Measurements from ENCODE around the gene HTT-AS.
"Not testable (repeated sequence)": the region's sequence is repeated elsewhere in the genome, so short reads cannot be mapped to it uniquely, and the experiment has no call there.

Gene HTT-AS

DNA sequence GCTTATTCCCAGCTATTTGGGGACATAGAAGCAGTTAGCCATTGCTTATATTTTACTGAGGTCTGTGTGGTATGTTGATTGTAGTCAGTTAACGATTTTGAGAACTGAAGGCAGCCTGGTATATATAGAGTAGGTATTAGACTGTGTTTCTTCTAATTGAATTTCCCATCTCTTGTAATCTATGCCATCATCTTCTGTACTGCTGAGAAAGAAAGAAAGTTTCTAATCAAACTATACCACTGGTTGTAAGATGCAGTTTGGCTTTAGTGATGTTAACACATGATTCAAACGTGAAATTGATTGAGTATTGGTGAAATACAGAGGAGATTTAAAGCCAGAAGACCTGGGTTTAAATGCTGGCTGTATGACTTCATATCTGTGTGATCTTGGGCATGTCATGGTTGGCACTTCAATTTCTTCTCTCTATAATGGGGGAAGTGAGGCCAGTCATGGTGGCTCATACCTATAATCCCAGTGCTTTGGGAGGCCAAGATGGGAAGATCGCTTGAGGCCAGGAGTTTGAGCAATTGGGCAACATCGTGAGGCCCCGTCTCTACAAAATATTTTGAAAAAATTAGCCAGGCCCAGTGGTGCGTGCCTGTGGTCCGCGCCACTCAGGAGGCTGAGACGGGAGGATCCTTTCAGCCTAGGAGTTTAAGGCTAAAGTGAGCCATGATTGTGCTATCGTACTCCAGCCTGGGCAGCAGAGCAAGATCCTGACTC lies 11.8 kb upstream of the HTT-AS start:
- no peak for DNase-seq

DNA sequence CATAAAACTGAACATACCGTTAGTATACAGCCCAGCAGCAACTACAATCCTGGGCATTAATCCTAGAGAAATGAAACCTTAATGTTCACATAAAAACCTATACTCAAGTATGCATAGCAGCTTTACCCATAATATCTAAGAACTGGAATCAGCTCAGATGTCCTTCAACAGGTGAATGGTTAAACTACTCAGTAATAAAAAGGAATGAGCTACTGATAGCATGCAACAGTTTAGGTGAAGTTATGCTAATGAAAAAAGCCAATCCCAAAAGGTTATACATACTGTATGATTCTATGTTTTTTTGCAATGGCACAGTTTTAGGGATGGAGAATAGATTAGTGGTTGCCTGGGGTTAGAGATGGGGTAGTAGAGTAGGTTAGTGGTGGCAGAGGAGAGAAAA lies 9.4 kb upstream of the HTT-AS start:
- no peak for DNase-seq

DNA sequence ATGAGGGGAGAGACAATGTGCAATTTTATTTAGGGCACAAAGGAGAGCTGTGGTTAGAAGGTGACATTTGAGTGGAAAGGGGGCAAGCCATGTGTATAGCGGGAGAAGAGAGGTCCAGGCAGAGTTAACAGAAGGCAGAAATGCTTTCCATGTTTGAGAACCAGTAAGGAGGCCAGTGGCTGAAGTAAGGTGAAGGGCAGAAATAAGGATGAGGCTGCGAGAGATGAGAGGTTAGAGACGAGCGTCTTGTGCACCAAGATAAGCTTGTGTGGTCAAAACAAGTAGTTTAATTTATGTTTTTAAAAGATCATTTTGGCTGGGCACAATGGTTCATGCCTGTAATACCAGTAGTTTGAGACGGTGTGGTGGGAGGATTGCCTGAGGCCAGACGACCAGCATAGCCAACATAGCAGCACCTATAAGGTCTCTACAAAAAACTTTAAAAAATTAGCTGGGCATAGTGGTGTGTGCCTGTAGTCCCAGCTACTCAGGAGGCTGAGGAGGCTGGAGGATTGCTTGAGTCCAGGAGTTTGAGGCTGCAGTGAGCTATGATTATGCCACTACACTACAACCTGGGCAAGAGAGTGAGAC lies 8.7 kb upstream of the HTT-AS start:
- DNase-seq = no peak

DNA sequence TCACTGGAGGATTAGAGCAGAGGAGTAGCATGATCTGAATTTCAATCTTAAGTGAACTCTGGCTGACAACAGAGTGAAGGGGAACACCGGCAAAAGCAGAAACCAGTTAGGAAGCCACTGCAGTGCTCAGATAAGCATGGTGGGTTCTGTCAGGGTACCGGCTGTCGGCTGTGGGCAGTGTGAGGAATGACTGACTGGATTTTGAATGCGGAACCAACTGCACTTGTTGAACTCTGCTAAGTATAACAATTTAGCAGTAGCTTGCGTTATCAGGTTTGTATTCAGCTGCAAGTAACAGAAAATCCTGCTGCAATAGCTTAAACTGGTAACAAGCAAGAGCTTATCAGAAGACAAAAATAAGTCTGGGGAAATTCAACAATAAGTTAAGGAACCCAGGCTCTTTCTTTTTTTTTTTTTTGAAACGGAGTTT lies 5.4 kb upstream of the HTT-AS start:
- DNase-seq = no peak

DNA sequence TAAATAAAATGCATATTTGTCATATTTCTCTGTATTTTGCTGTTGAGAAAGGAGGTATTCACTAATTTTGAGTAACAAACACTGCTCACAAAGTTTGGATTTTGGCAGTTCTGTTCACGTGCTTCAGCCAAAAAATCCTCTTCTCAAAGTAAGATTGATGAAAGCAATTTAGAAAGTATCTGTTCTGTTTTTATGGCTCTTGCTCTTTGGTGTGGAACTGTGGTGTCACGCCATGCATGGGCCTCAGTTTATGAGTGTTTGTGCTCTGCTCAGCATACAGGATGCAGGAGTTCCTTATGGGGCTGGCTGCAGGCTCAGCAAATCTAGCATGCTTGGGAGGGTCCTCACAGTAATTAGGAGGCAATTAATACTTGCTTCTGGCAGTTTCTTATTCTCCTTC lies 3.5 kb upstream of the HTT-AS start:
- peak; percentile 40 for DNase-seq

DNA sequence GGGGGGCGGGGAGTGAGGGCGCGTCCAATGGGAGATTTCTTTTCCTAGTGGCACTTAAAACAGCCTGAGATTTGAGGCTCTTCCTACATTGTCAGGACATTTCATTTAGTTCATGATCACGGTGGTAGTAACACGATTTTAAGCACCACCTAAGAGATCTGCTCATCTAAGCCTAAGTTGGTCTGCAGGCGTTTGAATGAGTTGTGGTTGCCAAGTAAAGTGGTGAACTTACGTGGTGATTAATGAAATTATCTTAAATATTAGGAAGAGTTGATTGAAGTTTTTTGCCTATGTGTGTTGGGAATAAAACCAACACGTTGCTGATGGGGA lies 1.3 kb upstream of the HTT-AS start:
- no peak for DNase-seq

DNA sequence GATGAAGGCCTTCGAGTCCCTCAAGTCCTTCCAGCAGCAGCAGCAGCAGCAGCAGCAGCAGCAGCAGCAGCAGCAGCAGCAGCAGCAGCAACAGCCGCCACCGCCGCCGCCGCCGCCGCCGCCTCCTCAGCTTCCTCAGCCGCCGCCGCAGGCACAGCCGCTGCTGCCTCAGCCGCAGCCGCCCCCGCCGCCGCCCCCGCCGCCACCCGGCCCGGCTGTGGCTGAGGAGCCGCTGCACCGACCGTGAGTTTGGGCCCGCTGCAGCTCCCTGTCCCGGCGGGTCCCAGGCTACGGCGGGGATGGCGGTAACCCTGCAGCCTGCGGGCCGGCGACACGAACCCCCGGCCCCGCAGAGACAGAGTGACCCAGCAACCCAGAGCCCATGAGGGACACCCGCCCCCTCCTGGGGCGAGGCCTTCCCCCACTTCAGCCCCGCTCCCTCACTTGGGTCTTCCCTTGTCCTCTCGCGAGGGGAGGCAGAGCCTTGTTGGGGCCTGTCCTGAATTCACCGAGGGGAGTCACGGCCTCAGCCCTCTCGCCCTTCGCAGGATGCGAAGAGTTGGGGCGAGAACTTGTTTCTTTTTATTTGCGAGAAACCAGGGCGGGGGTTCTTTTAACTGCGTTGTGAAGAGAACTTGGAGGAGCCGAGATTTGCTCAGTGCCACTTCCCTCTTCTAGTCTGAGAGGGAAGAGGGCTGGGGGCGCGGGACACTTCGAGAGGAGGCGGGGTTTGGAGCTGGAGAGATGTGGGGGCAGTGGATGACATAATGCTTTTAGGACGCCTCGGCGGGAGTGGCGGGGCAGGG lies 711 bp upstream of the HTT-AS start:
- DNase-seq = peak; percentile 70

DNA sequence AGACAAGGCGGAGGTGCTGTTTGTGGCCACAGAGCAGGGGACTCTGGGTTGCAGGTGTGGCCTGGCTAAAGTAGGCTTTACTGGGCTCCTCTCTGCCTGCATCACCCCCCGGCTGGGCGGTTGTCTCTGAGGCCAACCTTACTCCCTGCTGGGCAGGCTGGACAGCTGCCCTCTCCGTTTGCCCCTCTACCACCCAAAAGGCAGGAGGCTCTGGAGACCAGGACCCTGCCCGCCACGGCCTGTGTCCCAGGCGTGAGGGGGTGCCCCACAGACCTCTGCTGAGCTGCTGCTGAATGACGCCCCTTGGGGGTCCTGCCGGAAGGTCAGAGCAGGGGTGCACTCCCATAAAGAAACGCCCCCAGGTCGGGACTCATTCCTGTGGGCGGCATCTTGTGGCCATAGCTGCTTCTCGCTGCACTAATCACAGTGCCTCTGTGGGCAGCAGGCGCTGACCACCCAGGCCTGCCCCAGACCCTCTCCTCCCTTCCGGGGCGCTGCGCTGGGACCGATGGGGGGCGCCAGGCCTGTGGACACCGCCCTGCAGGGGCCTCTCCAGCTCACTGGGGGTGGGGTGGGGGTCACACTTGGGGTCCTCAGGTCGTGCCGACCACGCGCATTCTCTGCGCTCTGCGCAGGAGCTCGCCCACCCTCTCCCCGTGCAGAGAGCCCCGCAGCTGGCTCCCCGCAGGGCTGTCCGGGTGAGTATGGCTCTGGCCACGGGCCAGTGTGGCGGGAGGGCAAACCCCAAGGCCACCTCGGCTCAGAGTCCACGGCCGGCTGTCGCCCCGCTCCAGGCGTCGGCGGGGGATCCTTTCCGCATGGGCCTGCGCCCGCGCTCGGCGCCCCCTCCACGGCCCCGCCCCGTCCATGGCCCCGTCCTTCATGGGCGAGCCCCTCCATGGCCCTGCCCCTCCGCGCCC lies 920 bp downstream of the HTT-AS start:
- DNase-seq = no peak

DNA sequence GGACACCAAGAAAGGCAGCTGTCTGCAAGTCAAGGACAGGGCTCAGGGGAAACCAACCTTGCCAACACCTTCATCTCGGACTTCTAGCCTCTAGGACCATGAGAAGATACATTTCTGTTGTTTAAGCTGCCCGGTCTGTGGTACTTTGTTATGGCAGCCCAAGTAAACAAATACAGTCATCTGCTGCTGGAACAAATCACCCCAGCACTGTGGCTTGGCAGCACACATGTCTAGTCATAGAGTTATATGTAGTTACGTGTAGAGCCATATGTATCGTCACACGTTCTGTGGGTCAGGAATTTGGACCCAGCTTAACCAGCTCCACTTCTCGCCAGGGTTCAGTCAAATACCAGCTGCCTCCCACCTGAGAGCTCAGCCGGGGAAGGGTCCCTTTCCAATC lies 2.5 kb downstream of the HTT-AS start:
- DNase-seq = no peak

DNA sequence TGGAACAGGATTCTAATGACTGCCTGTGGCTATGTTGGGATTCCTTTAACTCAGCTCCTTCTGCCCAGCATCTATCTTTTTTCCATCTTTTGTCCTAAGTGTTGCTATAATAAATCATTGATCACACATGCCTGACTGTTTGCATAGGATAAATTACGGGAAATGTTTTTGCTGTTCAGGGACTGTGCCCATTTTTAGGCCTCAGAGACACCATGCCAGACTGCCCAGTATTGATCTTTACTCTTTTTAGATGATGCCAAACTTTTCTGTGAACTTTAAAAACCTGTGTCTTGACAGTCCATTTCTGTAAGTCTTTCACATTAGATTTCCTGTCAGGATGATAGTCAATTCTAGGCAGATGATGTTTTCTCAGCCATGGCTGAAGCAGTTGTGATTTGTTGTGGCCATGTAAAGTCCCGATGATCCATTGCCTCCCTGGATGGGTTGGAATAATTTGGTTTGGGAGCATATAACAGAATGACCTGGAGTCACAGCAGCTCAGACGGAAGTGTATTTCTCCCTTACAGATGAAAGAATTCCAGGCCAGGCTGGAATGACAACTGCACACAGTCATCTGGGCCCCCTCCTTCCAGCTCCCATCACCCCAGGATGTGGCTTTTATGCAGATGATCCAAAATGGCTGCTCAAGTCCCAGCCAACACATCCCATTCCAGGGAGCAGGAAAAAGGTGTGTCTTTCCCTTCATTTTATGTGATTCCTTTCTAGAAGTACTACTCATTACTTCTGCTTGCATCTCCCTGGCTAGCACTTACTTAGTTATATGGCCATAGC lies 3.4 kb downstream of the HTT-AS start:
- DNase-seq = no peak

DNA sequence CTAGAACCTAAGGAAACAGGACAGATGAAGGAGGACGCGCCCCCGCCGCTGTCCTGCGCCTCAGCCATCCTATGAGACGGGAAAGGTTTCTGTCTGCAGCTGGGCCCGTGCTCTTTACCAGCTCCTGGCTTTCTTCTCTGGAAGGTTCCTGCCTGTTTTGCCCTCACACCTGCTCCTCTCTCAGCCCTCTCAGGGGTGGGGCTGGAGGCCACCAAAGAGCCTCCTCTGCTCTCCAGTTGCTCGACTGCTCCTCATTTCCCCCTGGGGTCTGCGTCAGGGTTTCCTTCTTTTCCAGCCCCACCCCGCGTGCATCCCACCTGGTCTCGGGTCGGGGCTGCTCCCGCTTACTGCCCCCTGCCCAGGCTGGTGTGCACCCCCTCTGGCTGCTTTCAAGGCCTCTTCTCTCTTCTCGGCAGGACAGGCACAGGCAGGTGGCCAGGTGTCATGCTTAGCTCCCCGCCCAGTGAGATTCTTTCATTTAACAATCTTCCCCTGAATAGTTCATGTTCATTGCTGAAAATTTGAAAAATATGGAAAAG lies 4.6 kb downstream of the HTT-AS start:
- DNase-seq = no peak

DNA sequence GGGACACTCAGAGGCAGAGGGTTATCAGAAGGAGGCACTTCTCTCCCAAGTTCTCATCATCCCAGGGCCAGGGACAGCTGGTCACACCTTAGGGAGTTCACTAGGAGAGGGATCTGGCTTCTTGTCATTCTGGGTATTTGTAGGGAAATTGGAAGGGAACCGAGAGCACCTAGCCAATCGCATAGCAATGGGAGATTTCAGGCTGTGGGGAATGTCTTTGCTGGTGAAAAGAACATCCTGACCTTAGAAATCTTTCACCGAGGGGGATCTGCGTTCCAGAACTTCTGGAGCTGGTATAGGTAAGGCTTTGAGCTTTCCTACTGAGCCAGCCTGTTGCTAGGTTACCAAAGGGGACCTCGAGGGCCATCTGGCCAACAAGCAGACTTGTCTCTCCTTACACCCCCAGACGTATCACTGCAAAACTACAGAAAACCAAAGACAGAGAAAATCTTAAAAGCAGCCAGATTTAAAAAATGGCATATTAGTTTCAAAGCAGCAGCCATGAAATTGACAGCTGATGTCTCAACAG lies 6.8 kb downstream of the HTT-AS start:
- DNase-seq = no peak

DNA sequence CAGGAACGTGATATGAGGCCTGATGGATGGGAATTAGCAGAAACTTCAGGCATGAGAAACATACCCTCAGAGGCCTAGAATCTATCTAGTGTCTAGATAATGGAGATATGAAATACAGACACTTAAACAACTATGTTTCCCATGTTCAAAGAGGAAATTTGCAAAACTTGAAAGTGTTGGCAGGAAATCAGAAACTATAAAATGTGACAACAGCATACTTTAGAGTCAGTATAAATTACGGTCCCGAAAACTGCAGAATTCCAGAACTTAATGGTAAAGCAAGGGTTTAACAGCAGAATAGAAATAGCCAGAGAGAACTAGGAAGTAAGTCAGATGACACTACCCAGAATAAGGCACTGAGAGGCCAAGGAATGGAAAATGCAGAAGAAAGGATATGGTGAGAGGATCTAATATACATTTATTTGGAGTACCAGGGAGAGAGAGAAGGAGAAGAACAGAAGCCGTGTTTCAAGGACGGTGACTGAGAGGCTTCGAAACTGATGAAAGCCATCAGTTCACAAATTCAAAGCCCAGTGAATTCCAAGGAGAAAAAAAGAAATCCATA lies 7.4 kb downstream of the HTT-AS start:
- no peak for DNase-seq

DNA sequence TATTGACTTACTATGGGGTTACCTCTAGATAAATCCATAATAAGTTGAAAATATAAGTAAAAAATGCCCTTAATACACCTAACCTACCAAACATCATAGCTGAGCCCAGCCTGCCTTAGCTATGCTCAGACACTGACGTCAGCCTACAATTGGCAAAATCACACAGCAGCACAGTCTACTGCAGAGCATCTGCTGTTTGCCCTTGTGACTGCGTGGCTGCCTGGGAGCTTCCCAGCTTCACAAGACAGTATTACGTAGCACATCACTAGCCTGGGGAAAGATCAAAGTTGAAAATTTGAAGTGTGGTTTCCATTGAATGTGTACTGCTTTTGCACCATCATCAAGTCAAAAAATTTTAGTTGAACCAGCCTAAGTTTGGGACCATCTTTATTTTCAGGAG lies 8.8 kb downstream of the HTT-AS start:
- no peak for DNase-seq

DNA sequence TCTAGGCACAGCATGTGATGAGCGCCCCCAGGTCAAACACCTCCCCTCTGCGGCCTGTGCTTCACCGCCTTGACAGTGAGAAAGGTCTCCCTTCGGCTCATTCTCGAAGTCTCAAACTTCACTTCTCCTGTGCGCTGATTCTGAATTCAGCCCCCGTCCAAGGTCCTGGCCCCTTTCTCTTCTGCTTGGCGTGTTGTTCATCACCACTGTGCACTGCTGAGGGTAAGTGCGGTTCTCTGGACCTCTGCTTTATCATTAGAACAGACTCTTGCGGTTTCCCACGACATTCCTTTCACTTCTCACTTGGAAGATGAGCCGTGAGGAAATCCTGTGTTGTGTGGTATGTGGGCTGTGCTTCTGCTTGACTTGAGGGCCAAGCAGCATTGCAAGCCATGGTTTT lies 11.9 kb downstream of the HTT-AS start:
- no peak for DNase-seq

DNA sequence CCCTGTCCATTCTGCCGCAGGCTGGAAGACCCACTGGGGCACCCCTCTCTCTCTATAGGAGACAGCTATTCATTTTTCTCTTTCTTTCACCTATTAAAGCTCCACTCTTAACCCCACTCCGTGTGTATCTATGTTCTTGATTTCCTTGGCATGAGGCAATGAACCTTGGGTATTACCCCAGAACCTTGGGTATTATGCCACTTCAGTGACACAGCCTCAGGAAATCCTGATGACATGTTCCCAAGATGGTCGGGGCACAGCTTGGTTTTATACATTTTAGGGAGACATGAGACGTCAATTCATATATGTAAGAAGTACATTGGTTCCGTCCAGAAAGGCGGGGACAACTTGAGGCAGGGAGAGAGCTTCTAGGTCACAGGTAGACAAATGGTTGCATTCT lies 13.4 kb downstream of the HTT-AS start:
- DNase-seq = no peak

DNA sequence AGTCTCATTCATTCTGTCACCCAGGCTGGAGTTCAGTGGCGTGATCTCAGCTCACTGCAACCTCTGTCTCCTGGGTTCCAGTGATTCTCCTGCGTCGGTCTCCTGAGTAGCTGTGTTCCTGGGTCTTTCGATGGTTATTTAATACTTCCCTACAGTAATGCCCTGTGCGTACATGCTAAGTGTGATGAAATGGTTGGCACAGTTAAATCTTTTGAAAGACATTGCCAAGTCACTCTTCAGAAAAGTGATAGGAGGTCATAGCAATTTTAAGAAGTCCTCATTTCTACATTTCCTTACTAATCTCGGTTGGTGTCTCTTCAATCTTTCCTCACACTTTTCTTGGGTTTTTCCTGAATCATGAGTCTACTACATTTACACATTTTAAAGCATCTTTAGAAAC lies 14.4 kb downstream of the HTT-AS start:
- DNase-seq = no peak

DNA sequence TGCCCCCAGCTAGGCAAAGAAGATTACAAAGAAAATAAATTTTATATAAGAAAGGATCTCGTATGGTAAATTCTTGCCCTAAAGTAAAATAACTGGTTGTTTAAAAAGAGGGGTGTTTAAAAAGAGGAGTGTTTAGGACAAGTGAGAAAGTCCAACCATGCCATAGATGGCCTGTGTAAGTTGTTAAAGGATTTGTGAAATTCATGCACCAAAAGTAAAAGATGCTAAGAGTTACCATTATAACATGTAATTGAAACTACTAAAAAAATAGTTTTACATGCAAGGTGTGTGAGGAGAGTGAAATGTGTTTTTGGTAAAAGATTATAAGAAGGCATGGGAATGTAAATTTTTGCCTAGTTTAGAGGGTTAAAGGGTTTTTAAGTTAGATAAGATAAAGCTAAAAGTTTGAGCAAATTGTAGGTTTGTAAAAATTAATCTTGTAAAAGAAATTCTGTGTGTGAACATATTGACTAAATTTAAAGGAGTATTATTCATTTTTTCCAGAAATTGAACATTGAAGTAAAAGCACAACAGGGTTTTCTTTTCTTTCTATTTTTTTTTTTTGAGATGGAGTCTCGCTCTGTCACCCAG lies 20.1 kb downstream of the HTT-AS start:
- DNase-seq = no peak

DNA sequence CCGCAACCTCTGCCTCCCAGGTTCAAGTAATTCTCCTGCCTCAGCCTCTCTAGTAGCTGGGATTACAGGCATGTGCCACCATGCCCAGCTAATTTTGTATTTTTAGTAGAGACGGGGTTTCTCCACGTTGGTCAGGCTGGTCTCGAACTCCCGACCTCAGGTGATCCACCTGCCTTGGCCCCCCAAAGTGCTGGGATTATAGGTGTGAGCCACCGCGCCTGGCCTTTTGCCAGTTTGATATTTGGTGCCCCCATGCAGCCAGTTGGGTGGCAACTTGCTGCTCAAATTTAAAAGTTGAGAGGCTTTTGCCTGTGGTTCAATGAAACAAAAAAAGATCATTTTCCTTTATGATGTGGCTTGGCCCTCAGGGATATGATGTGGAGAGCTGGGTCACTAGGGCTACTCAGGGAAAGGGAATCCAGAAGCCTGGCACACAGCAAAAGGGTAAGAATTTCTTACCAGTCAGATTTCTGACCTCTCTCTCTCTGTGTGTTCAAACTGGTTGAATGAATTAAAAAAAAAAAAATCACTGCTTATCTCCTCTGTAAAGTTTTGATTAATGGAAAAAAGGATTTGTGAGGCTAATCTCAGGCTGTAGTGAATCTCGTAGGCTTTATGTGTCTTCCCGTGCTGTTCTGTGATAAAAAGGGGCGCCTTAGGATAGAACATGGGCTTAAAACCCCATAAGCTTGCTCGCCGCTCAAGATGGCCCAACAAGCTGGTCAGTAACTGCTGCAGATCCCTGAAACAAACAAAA lies 23.0 kb downstream of the HTT-AS start:
- DNase-seq = not testable (repeated sequence)

All from activated CD4-positive, alpha-beta T cell treated with anti-CD3 and anti-CD28 coated beads for 48 hours (primary cell).